HG02623 (cell line): ENCODE data around the gene SLC66A2.
"Not testable (repeated sequence)": the region's sequence is repeated elsewhere in the genome, so short reads cannot be mapped to it uniquely, and the experiment has no call there.

ENCODE experiments used
- ATAC-seq: cut with Tn5 transposase; IDR thresholded peaks from one replicate; pipeline ENCODE4 v1.9.1; 2021; ENCODE audit warnings: moderate library complexity; ENCODE audit not compliant: unreplicated experiment

The SLC66A2 gene

DNA sequence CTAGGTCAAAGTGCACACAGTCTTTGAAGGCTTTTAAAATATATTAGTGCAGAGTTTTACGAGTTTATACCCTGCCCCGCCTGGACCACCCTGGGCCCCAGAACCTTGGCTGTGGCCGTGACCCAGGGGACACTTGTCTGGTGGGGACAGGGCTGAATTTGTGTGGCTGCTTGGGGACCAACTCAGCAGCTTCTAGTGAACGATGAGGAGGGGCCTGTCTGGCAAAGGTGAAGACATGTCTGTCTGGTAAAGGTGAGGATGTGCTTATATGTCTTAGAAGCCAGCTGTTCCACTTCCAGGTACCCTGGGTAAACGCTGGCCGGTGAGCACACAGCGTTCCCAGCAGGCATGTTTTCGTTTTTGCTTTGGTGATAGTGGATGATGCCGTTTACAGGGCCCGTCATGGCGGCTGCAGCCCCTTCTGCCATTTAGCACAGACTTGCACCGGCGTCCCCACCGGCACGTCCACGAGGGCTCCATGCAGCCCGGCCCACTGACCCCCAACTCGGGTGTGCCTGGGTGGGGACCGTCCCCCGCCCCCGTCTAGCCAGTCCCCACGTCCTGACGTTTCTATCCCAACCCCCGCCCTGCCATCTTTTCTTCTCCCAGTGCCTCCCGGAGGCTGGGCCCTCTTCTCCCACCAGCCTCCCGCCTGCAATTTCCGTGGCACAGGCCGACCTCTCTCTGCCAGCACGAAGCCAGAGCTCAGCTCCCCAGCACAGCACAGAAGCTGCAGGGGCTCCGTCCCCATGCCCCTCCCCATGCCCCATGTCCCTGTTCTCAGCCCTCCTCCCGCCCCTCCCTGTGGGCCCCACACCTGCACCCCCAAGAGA is 67.8 kb downstream of the SLC66A2 start:
- ATAC-seq = no peak

DNA sequence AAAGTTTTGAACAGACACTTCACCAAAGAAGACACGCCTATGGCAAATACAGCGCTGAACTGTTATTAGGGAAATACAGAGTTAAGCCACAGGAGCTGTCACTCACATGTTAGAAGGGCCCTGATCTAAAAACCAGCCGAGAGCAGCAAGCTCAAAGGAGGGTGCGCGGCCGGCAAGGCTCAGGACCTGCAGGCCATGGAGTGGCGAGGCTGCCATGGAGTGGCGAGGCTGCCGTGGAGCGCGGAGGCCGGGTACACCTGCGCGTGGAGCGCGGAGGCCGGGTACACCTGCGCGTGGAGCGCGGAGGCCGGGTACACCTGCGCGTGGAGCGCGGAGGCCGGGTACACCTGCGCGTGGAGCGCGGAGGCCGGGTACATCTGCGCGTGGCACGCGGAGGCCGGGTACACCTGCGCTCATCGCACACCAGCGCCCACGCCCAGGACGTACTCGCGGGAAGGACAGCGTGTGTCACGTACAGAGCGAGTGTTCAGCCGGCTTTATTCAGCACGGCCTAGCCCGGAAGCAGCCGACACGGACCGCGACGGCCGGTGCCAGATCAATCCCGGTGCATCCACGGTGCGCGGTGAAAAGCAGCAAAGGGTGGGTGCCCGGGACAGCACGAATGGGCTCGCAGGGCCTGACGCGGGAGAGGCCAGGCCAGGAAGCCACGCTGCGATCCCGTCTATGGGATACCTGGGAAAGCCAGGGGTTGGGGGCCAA is 68.8 kb downstream of the SLC66A2 start:
- ATAC-seq = no peak

DNA sequence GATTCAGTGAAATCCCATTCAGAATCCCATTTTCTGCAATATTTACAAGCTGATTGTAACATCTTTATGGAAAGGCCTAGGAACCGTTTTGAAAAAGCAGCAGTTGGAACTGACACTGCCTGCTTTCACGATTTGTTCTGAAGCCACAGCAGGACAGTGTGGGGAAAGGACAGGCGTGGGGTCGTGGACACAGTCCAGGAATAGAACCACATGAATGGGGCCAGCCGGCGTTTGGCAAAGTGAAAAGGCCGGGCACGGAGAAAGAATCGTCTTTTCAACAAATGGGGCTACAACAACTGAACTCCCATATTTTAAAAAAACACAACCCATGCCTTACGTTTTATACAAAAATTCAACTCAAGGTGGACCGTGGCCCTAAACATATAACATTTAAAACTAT is 69.8 kb downstream of the SLC66A2 start:
- no peak for ATAC-seq

DNA sequence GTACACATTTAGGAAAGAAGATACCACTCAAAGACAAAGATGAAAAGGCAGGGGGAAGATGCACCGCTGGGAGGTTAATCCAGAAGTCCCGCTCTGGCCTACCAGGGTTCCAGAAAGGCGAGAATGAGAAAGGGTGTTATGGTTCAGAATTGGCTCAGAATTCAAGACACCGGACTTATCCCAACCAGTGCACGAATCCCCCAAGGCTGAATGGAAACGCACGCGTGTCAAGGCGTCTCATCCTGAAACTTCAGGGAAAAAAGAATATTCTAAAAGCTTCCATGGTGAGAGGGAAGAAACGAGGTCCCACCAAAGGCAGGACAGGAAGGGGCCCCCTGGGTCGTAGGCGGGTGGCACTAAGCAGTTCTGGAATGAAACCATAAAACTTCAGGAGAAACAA is 71.9 kb downstream of the SLC66A2 start:
- ATAC-seq = no peak

DNA sequence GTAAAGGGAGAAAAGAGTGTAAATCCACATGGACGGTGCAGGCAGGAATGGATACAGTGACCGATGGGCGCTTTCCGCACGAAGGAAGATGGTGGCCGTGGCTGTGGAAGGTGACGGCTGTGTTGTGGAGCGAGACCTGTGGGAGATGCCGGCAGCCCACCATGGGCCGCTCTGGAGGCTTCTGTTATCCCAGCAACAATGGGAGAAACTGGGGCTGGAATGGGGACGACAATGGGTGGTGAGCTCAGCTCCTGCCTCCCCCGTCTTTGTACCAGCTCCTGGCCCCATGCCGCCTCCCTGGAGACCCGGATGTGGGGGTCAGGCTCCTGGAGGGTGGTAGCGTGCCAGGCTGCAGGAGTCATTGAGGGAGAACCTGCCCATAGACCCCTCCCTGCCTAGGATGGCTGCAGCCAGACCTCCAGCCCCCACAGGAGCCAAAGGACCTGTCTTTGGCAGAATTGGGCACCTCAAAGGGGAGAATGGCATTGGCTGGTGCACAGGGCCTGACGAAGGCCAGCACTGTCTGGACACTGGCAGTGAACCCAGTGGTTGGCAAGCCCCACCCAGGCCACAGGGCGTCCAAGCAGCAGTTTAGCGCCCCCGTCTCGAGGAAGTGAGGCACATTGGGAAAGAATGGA is 72.6 kb downstream of the SLC66A2 start:
- ATAC-seq = no peak

DNA sequence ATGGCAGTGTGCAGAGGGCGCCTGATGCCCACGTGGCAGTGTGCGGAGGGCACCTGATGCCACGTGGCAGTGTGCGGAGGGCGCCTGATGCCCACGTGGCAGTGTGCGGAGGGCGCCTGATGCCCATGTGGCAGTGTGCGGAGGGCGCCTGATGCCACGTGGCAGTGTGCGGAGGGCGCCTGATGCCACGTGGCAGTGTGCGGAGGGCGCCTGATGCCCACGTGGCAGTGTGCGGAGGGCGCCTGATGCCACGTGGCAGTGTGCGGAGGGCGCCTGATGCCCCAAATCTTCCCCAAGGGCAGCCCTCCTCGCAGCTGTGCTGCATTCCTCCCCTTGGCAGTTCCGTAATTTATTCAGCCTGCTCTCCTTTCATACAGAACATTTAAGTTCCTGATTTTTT is 73.2 kb downstream of the SLC66A2 start:
- ATAC-seq = not testable (repeated sequence)

DNA sequence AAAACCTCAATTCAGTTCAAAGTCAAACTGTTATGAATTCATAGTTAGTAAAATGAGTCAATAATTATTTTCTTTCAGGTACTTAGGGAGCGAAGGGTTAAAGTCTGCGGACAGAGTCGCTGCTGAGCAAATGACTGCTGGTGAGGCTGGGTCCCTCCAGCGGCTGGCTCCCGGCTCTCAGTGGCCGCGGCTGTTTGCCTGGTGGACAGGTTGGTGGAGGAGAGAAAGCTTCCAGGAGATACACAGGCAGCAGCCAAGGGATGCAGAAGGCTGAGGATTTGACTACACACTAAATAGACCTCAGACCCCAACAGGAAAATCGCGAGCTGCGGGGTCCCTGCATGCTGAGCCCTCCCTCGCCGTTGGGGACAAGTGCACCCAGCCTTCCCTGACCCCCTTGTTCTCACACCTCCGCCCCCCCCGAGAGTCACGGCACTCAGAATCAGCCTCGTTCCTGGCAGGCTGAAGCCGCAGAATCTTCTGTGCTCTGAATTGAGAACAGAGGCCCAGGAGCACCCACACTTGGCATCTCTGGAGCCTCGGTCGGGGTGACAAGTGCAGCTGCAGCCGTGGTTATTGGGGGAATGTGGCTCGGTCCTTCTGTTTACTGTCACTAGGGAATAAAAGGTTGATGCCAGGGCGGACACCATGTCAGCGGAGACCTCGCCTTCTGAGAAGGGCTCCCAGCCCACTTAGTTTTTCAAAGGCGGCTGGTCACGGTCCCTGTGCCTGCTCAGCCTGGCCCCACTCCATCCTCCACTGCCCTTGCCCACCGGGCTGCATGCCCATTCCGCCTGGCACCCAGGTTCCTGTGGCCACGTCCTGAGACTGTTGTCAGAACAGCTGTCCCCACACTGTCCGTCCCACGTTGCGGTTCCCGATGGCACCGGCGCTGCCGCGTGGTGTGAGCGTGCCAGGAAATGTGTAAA is 74.0 kb downstream of the SLC66A2 start:
- ATAC-seq = no peak

DNA sequence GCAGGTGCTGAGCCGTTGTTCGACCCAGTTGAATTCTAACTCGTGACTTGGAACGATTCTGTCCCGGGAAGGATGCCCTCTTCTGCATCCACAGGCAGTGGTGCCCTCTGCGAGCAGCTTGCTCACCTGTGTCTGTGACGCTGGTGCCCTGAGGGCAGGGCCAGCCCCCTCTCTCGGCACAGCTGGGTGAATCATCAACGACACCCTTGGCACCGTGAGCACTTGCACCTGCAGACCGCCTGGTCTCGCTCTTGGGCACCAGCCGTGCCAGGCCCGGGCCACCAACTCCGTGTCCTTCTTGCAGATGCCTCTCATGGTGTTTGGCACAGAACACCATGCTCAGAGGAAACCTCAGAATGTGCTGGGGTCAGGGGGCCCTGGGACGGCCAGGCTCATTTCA is 75.0 kb downstream of the SLC66A2 start:
- no peak for ATAC-seq

DNA sequence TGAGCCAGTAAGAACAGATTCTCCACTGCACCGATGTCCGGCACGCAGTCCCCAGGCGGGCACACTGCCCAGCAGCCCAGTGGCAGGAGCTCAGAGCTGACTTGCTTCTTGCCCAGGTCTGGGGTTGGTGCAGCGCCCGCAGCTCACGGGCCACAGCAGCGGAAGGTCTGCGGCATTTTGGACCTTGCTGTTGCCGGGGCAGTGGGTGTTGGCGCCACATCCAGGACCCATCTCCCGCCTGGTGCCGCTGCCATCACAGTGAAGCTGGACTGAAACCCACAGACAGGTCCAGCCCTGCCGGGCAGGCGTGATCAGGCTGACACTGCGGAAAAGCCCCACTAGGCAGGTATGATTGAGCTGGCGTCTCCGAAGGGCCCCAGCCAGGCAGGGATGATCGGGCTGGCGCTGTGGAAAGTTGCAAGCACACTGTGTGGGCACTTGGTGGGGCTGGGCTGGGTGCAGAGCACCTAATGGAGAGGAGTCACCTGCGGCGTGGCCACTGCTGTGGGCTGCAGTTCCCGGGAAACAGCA is 75.5 kb downstream of the SLC66A2 start:
- ATAC-seq = no peak

DNA sequence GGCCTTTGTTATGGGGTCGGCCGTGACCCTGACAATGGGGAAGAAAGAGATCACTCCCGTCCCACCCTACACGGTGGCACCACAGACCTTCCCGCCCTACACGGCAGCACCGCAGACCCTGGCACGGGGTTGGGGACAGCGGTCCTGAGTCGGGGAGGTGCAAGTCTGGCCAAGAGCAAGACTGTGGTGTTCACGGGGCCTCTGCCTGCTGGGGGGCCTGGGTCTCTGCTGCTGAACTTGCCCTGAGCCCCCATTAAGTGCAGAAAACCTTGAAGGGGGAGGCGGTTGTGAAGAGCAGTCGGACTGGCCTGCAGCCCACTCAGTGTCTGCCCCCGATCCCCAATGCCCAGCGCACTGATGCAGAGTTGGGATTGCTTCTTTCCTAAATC is 75.9 kb downstream of the SLC66A2 start:
- no peak for ATAC-seq

DNA sequence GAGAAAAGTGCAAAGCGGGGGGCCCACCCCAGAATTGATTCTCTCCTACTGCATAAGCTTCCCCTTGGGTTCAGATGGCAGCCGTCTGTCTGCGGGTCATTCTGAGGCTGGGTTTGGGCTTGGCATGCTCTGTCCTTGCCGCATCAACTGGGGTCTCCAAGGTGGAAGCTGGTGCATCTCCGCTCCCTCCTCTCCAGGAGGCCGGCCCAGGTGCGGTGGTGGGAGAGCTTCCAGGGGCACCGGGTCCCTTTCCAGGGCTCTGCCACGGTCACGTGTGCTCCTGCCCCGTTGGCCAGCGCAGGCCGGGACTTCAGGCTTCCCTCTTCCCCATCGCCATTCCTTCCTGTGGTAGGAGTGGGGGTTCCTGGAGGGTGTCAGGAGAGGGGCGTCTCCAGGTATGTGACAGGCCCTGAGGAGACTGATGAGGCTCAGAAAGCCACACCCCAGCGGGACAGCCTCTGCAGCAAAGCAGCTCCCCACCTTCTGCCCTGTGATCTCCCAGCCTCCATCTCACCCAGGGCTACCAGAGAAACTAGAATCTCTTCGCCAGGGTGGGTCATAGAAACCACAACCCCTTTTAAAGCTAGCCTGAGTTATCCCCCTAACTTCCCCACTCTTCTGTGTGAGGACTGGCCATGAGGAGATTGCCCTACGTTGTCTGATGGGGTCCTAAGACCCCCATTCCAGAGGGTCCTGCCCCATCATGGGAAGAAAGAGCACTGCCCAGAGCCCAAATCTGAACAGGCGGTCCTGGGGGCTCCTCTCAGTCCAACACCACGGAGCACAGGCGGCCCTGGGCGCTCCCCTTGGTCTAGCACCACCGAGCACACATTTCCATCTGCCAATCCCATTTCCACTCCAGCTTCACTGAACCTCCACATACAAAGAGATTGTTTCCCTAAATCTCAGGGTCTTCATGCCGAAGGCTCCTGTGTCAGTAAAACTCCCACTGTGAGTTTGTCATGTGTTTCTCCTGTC is 76.6 kb downstream of the SLC66A2 start:
- ATAC-seq = no peak

DNA sequence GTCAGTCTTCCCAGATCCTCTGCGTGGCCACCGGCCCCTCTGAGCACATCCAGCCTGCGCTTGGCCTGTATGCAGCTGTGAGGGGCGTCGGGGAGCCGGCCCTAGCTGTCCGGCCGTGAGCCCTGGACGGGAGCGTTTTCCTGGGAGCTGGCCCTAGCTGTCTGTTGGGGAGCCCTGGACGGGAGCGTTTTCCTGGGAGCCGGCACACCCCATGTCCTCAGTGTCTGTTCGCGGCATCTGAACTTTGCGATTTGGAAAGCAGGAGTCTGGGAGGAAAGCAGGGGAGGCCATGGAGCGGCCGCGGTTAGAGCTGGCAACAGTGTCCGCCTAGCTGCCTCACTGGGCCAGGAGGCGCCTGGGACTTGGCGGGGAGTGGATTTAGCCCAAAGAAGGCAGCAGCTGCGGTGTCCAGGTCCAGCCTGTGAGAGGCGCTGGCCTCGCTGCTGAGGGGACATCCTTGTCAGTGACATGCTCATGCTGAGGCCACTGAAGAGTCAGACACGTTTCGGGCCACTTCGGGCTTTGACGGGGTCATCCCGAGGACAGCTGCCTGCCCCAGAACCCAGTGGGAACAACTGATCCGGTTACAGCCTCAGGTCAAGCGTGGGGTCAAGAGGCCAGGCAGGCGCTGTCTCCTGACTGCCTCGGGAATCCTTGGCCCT is 77.9 kb downstream of the SLC66A2 start:
- ATAC-seq = no peak

DNA sequence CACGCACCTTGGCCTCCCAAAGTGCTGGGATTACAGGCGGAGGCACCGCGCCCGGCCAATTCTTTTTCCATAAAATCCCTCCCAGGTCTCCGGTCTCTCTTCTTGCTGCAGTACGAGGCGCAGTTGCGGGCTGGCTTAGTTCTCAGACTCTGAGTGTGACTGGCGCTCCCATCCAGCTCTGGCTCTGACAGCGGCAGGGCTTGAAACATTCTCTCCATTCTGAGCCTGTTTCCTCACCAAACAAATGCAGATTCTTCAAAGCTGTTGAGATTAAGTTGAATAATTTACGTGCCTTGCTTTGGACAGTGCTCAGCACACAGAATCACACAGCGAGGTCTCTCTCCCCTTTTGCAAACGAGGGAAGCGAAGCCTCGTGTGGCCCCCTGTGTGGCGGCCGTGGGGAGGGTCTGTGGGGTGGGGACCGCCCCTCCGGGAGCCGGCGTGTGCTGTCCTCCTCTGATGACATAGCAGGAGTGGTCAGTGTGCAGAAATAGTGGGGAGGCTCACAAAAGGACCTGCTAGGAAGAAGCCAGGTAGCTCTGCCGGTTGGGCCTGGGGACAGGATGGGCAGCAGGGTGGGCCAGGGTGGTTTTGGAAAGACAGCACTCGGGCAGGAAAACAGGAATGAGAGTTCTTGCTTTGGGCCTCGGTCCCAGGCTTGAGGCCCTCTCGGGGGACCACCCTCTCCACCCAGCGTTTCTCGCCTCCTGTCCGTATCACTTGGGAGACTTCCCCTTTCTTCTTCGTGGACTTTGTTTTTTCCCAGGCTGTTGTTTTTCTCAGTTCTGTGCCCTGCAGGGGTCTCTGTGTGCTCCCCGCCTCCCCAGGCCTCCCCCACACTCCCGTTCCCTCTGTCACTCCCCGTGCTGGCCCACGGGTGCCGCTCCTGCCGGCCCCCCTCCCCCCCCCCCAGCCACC is 78.7 kb downstream of the SLC66A2 start:
- ATAC-seq = no peak

DNA sequence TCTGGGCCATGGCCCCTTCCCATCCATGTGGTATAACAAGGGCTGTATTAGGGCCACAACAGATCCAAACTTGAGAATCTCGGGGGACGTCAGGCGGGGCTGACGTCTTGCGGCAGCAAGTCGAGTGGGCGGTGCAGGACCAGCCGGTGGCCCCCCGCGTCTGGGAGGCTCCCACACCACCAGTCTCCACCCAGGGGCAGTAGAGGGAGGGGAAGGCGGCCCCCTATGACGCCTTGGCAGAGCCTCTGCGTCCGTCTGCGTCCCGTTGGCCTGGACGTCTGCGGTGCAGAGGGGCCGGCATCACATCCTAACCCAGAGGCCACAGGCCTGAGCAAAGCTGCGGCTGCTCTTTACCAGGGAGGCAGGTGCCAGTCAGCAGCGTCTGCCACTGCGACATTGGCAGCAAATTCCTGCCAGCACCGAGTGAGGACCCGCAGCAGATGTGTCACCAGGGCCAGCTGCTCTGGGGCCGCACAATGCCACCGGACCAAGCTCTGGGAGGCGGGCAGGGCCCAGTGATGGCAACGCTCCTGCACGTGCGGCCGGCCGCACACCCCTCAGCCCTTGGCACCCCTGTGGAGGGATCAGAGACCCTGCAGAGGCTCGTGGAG is 79.9 kb downstream of the SLC66A2 start:
- no peak for ATAC-seq

DNA sequence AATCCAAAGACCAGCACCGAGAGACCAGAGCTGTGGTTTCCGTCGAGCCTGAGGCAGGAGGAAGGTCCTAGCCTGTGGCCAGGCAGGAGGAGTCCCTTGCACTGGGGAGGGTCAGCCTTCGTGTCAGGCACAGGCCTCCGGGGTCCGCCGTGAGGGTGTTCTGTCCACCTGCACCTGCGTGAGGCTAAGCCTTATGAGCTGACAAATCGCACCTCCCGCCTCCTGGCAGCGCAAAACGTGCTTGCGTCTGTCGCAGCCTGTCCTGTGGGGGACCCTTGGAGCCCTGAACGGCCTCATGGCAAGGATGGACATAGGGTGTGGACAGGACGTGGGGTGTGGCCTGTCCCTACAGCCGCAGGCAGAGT is 80.4 kb downstream of the SLC66A2 start:
- ATAC-seq = no peak

DNA sequence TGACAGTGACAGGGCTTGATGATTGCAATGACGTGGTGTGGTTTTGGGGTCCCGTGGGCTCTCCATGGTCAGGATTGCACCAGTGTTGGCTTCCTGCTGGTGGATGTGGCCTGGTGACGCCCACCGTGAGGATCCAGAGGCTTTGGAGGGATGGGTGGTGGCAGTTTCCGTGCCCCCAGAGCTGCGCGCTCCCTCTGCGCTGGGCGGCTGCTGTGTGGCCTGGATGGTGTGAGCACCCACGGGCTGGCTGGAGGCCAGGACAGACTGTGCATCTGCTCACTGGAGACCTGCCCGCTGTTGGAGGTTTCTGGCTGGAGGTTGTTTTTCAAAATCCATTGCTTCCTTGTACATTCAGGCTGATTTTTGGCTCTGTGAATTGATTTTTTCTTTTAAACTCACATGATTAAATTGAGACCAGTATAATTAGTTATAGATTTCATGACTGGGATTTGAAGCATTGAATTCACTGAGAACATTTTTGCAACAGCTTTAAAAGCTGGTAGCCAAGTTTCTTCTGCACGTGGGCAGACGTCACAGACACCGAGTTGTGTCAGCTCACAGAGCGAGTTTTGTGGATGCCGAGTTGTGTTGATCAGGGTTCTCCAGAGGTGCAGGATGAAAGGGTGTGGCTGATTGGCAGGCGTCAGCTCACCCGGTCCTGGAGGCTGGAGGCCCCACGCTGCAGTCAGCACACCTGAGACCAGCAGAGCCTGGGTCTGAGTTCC is 81.0 kb downstream of the SLC66A2 start:
- no peak for ATAC-seq
